Mucosa of rectum (tissue), 2 donors: ENCODE measurements around the gene ZGPAT.
"Not testable (repeated sequence)": the region's sequence is repeated elsewhere in the genome, so short reads cannot be mapped to it uniquely, and the experiment has no call there.

Source experiments
- H3K27ac ChIP-seq, 2 donors: one replicate each; pipeline ENCODE4 v1.7.0; 2013; ENCODE audit warnings: inconsistent platforms in 2 of 2, low read depth in 2 of 2, low read length in 2 of 2
- H3K27me3 ChIP-seq, 2 donors: one replicate each; pipeline ENCODE4 v1.7.0; 2013; ENCODE audit warnings: low read length in 2 of 2; ENCODE audit not compliant: control insufficient read depth in 2 of 2, insufficient read depth in 2 of 2
- H3K36me3 ChIP-seq, 2 donors: one replicate each; pipeline ENCODE4 v1.7.0; 2013; ENCODE audit warnings: low read length in 2 of 2; ENCODE audit not compliant: control insufficient read depth in 2 of 2, insufficient read depth in 2 of 2
- H3K4me1 ChIP-seq, 2 donors: one replicate each; pipeline ENCODE4 v1.7.0; 2013; ENCODE audit warnings: low read length in 2 of 2, mild to moderate bottlenecking in 1 of 2; ENCODE audit not compliant: control insufficient read depth in 2 of 2, insufficient read depth in 2 of 2
- H3K4me3 ChIP-seq, 2 donors: one replicate each; pipeline ENCODE4 v1.7.0; 2013; ENCODE audit warnings: low read length in 2 of 2
- H3K9ac ChIP-seq, 2 donors: one replicate each; pipeline ENCODE4 v1.7.0; 2013; ENCODE audit warnings: low read length in 2 of 2, low read depth in 1 of 2, mild to moderate bottlenecking in 1 of 2
- H3K9me3 ChIP-seq, 2 donors: one replicate each; pipeline ENCODE4 v1.7.0; 2013; ENCODE audit warnings: low read length in 2 of 2; ENCODE audit not compliant: control insufficient read depth in 2 of 2
- donor health status: healthy.
- donor health status: Normal muscosa, but diverticular disease.

The ZGPAT gene

DNA sequence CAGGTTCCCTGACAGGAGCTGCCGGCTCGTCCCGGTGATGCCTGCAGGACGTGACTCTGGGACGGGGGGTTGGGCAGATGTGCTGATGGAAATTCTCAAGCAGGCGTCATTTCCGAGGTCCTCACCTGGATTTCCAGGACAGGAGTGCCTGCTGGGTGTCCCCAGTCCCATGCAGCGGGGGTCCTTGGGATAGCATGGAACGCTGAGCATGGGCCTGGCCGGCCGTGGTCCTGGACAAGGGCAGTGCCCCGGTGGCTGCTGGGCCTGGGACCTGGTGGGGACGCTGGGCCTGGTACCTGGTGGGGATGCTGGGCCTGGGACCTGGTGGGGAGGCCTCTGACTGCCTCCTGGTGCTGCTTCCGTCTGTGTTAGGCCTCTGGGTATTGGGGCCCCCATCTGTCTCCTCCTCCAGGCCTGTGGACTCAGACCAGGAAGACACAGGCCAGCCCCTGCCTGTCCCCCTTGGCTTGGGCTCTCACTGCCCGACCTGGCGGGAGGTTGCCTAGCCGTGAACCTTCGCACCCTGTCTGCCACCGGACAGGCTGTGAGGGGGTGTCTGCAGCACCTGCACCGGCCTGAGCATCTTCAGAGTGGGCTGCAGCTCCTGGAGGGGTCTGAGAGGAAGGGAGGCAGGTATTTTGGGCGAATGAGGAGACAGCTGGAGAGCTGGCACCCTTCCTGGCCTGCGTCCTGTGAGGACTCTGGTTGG is 43.5 kb upstream of the ZGPAT start:
- H3K9me3 ChIP-seq, result no peaks in the 10 kb centered on the region
- H3K4me3 ChIP-seq, result no peak overlapping the region
- H3K36me3 ChIP-seq, result peaks cover 16 to 54% of the 10 kb centered on the region in 2 donors
- peaks cover 2% of the 10 kb centered on the region in 2 donors for H3K4me1 ChIP-seq
- no peak overlapping the region for H3K9ac ChIP-seq
- no peak overlapping the region for H3K27ac ChIP-seq
- H3K27me3 ChIP-seq, result no peaks in the 10 kb centered on the region

GRCh38 chr20:63664861-63665594 is 42.8 kb upstream of the ZGPAT start:
- Histone ChIP-seq H3K36me3 (peaks cover 16 to 54% of the 10 kb centered on the region in 2 donors), H3K4me3 (no peak overlapping the region), H3K4me1 (no peaks in the 10 kb centered on the region), H3K9ac (no peak overlapping the region), H3K27me3 (no peaks in the 10 kb centered on the region), H3K27ac (no peak overlapping the region), H3K9me3 (no peaks in the 10 kb centered on the region)

GRCh38 chr20:63665708-63666107 is 42.1 kb upstream of the ZGPAT start:
- H3K27me3 ChIP-seq, result no peaks in the 10 kb centered on the region
- H3K9ac ChIP-seq, result no peak overlapping the region

GRCh38 chr20:63667858-63668257 is 40.0 kb upstream of the ZGPAT start:
- Histone ChIP-seq H3K36me3 (peaks cover 15 to 39% of the 10 kb centered on the region in 2 donors), H3K27me3 (no peaks in the 10 kb centered on the region), H3K4me3 (no peak overlapping the region), H3K27ac (no peak overlapping the region), H3K9me3 (no peaks in the 10 kb centered on the region), H3K4me1 (no peaks in the 10 kb centered on the region), H3K9ac (no peak overlapping the region)

More at GRCh38 chr20:63665708-63666107, 42.1 kb upstream of the ZGPAT start:
- Histone ChIP-seq H3K27ac (no peak overlapping the region), H3K4me1 (no peaks in the 10 kb centered on the region), H3K36me3 (peaks cover 16 to 54% of the 10 kb centered on the region in 2 donors), H3K4me3 (no peak overlapping the region), H3K9me3 (no peaks in the 10 kb centered on the region)

- H3K27ac ChIP-seq, result no peak overlapping the region
- peaks cover 15 to 34% of the 10 kb centered on the region in 2 donors for H3K36me3 ChIP-seq
- no peak overlapping the region for H3K9ac ChIP-seq
- H3K4me1 ChIP-seq, result no peaks in the 10 kb centered on the region
- H3K4me3 ChIP-seq, result no peak overlapping the region
- H3K27me3 ChIP-seq, result no peaks in the 10 kb centered on the region
- no peaks in the 10 kb centered on the region for H3K9me3 ChIP-seq
Measured at GRCh38 chr20:63668351-63668750, 39.5 kb upstream of the ZGPAT start.

GRCh38 chr20:63671695-63672094 is 36.1 kb upstream of the ZGPAT start:
- H3K9me3 ChIP-seq, H3K4me1 ChIP-seq, H3K27me3 ChIP-seq, H3K4me3 ChIP-seq, H3K27ac ChIP-seq, H3K9ac ChIP-seq: not testable (repeated sequence)
- peaks cover 15 to 32% of the 10 kb centered on the region in 2 donors for H3K36me3 ChIP-seq

GRCh38 chr20:63672666-63673065 is 35.2 kb upstream of the ZGPAT start:
- Histone ChIP-seq H3K4me3 (no peak overlapping the region), H3K36me3 (peaks cover 12 to 27% of the 10 kb centered on the region in 2 donors), H3K27ac (no peak overlapping the region), H3K9ac (no peak overlapping the region), H3K4me1 (no peaks in the 10 kb centered on the region), H3K9me3 (no peaks in the 10 kb centered on the region), H3K27me3 (no peaks in the 10 kb centered on the region)

- Histone ChIP-seq H3K36me3 (peaks cover 9 to 23% of the 10 kb centered on the region in 2 donors), H3K4me3 (no peak overlapping the region), H3K9me3 (no peaks in the 10 kb centered on the region), H3K4me1 (no peaks in the 10 kb centered on the region), H3K9ac (no peak overlapping the region), H3K27ac (no peak overlapping the region), H3K27me3 (no peaks in the 10 kb centered on the region)
Measured at GRCh38 chr20:63673951-63674350, 33.9 kb upstream of the ZGPAT start.

- Histone ChIP-seq H3K36me3 (peaks cover 8 to 23% of the 10 kb centered on the region in 2 donors), H3K9ac (no peak overlapping the region), H3K4me3 (no peak overlapping the region), H3K4me1 (no peaks in the 10 kb centered on the region), H3K27ac (no peak overlapping the region), H3K9me3 (no peaks in the 10 kb centered on the region), H3K27me3 (no peaks in the 10 kb centered on the region)
Measured at GRCh38 chr20:63675681-63676368, 32.0 kb upstream of the ZGPAT start.

DNA sequence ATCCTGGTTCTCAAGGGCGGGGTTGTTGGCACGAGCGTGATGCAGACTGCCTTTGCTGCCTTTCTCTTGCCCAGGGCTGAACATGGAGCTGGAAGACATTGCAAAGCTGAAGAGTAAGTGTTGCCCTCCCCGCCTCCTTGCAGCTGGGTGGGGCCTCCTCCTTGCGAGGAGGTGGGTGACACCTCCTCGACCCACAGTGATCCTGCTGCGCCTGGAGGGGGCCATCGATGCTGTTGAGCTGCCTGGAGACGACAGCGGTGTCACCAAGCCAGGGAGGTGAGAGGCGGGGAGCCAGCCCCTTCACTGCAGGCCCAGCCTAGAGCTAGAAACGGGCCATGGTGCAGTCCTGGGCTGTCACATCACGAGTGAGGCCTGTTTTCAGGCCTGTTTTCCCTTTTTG is 29.8 kb upstream of the ZGPAT start:
- H3K4me3 ChIP-seq, result no peak overlapping the region
- peaks cover 0 to 2% of the 10 kb centered on the region in 2 donors for H3K4me1 ChIP-seq
- peaks cover 4 to 21% of the 10 kb centered on the region in 2 donors for H3K36me3 ChIP-seq
- no peak overlapping the region for H3K27ac ChIP-seq
- no peaks in the 10 kb centered on the region for H3K9me3 ChIP-seq
- no peak overlapping the region for H3K9ac ChIP-seq
- no peaks in the 10 kb centered on the region for H3K27me3 ChIP-seq
